Measurements from ENCODE around the gene C17orf58. TPM values are rescaled to one million over a fixed set of nuclear protein-coding genes. Genes with fewer than 3 reads are reported as not detected.

The C17orf58 gene
- total and polyA plus RNA-seq, 9 of the 15 experiments (the other 6 are each of a cell fraction or from before 2014, with no cell fraction given), result 8.6 to 37.4 (median 27.6) TPM

- no peak for TF ChIP-seq USF2 (CRISPR knock-in tag; IDR thresholded peaks at IDR 0.05)
- no peak for TF ChIP-seq STAG1 (CRISPR knock-in tag; IDR thresholded peaks at IDR 0.05; ENCODE audit: borderline replicate concordance)
- TF ChIP-seq JUNB (CRISPR knock-in tag; conservative IDR thresholded peaks at IDR 0.05), result no peak
- TF ChIP-seq DPF2 (IDR thresholded peaks at IDR 0.05), result 0 out of 2 replicates have a peak, but pooled peaks have one; percentile 59
- TF ChIP-seq, protein P1, sequence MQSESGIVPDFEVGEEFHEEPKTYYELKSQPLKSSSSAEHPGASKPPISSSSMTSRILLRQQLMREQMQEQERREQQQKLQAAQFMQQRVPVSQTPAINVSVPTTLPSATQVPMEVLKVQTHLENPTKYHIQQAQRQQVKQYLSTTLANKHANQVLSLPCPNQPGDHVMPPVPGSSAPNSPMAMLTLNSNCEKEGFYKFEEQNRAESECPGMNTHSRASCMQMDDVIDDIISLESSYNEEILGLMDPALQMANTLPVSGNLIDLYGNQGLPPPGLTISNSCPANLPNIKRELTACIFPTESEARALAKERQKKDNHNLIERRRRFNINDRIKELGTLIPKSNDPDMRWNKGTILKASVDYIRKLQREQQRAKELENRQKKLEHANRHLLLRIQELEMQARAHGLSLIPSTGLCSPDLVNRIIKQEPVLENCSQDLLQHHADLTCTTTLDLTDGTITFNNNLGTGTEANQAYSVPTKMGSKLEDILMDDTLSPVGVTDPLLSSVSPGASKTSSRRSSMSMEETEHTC (IDR thresholded peaks at IDR 0.05), result no peak
- TF ChIP-seq MECOM (CRISPR knock-in tag; IDR thresholded peaks at IDR 0.05), result 0 out of 2 replicates have a peak, but pooled peaks have one; percentile 12
- TF ChIP-seq FOS (IDR thresholded peaks at IDR 0.05; ENCODE audit: extremely low read depth, insufficient read length), result no peak
- TF ChIP-seq KDM4B (IDR thresholded peaks at IDR 0.05; ENCODE audit: borderline replicate concordance in 2 of 2, low read depth in 1 of 2), result no peak
- TF ChIP-seq CTBP1 (IDR thresholded peaks at IDR 0.05; ENCODE audit: borderline replicate concordance), result peak; percentile 59; the same call in 1 of the 2 replicates
- TF ChIP-seq L3MBTL2 (IDR thresholded peaks at IDR 0.05), result peak; percentile 46; the same call in 1 of the 2 replicates
- TF ChIP-seq RB1 (IDR thresholded peaks at IDR 0.05; ENCODE audit: low read depth), result no peak
- TF ChIP-seq IRF2 (CRISPR knock-in tag; IDR thresholded peaks at IDR 0.05), result no peak
- TF ChIP-seq, protein P2, sequence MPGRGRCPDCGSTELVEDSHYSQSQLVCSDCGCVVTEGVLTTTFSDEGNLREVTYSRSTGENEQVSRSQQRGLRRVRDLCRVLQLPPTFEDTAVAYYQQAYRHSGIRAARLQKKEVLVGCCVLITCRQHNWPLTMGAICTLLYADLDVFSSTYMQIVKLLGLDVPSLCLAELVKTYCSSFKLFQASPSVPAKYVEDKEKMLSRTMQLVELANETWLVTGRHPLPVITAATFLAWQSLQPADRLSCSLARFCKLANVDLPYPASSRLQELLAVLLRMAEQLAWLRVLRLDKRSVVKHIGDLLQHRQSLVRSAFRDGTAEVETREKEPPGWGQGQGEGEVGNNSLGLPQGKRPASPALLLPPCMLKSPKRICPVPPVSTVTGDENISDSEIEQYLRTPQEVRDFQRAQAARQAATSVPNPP (IDR thresholded peaks at IDR 0.05; ENCODE audit: borderline replicate concordance, insufficient read depth, insufficient read length), result no peak
- TF ChIP-seq ZBED1 (IDR thresholded peaks at IDR 0.05), result no peak
- TF ChIP-seq, protein P3, sequence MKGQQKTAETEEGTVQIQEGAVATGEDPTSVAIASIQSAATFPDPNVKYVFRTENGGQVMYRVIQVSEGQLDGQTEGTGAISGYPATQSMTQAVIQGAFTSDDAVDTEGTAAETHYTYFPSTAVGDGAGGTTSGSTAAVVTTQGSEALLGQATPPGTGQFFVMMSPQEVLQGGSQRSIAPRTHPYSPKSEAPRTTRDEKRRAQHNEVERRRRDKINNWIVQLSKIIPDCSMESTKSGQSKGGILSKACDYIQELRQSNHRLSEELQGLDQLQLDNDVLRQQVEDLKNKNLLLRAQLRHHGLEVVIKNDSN (CRISPR knock-in tag; IDR thresholded peaks at IDR 0.05), result peak; percentile 15; the same call in 1 of the 2 replicates
- TF ChIP-seq TFAM (CRISPR knock-in tag; conservative IDR thresholded peaks at IDR 0.05), result no peak
- no peak for TF ChIP-seq GATAD2A (IDR thresholded peaks at IDR 0.05)
- TF ChIP-seq E2F3 (CRISPR knock-in tag; IDR thresholded peaks at IDR 0.05), result no peak
- no peak for TF ChIP-seq ZFX (CRISPR knock-in tag; IDR thresholded peaks at IDR 0.05)
- TF ChIP-seq PCBP1 (IDR thresholded peaks at IDR 0.05; ENCODE audit: low read depth, low read length, poor library complexity, severe bottlenecking), result no peak
- TF ChIP-seq CHD2 (IDR thresholded peaks at IDR 0.05; ENCODE audit: low read depth, low read length), result no peak
- no peak for TF ChIP-seq CBFA2T3 (IDR thresholded peaks at IDR 0.05)
- peak; percentile 53; the same call in 1 of the 2 replicates for TF ChIP-seq SOX6 (IDR thresholded peaks at IDR 0.05)
- TF ChIP-seq ZNF175 (CRISPR knock-in tag; IDR thresholded peaks at IDR 0.05; ENCODE audit: low read depth), result no peak
- no peak for TF ChIP-seq ZNF324 (CRISPR knock-in tag; IDR thresholded peaks at IDR 0.05)
- TF ChIP-seq RCOR1 (IDR thresholded peaks at IDR 0.05; ENCODE audit: borderline replicate concordance in 1 of 2, low read depth in 2 of 2, low read length in 2 of 2), result 0 out of 4 replicates have a peak, but pooled peaks of 1 of the 2 experiments have one; percentile 6
- no peak for TF ChIP-seq ZSCAN29 (IDR thresholded peaks at IDR 0.05)
- no peak for TF ChIP-seq KAT8 (IDR thresholded peaks at IDR 0.05; ENCODE audit: low read depth)
Measured at GRCh38 chr17:68029512-68030215, 33.4 kb upstream of the C17orf58 start (continued).
